AG04449 (cell line): Measurements from ENCODE around the gene HIBCH.
"Not testable (repeated sequence)": the region's sequence is repeated elsewhere in the genome, so short reads cannot be mapped to it uniquely, and the experiment has no call there.

Experiments
- CTCF ChIA-PET: fragments of 350-600 bp; formaldehyde crosslinking; extraction: SDS; loops from one replicate; lab custom pipeline; 2021; ENCODE audit warnings: antibody characterized with exemption; lab: Yijun Ruan, JAX
- POLR2A ChIA-PET: fragments of 400-600, 350-600 bp; formaldehyde crosslinking; extraction: SDS; loops from one replicate; lab custom pipeline; 2020; ENCODE audit warnings: antibody characterized with exemption, inconsistent platforms; lab: Yijun Ruan, JAX
- DNase-seq: peaks from one replicate; pipeline ENCODE4 v3.0.0-alpha.2; 2010; ENCODE audit warnings: low read depth, low spot score
- H3K4me3 ChIP-seq: 2 replicates; pipeline ENCODE4 v1.5.1; 2011; ENCODE audit warnings: low read depth, mild to moderate bottlenecking, control low read depth, low read length
- TF ChIP-seq, protein P1 (sequence below): IDR thresholded peaks from one replicate; pipeline ENCODE4 v1.5.1; 2011; ENCODE audit warnings: mild to moderate bottlenecking, moderate library complexity, low read length, control low read depth, inconsistent platforms; ENCODE audit not compliant: insufficient read depth; ENCODE audit errors: missing control alignments

The HIBCH gene

DNA sequence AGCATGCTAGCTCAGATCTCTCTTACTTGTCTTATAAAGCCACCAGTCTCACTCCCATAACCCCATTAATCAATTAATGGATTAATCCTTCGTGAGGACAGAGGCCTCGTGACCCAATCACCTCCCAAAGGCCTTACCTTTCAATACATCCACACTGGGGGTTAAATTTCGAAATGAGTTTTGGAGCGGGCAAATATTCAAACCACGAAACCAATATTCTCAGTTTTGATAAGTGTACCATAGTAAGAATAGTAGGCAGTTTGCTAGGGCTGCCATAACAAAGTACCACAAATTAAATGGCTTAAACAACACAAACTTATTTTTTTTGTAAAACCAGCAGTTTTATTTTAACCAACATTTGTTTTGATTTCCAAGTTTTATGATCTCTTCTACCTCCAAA, 15.2 kb downstream of the HIBCH start:
- POLR2A ChIA-PET = no interaction called here
- CTCF ChIA-PET = no interaction called here
- no peak overlapping the region for H3K4me3 ChIP-seq
- TF ChIP-seq, protein P1, sequence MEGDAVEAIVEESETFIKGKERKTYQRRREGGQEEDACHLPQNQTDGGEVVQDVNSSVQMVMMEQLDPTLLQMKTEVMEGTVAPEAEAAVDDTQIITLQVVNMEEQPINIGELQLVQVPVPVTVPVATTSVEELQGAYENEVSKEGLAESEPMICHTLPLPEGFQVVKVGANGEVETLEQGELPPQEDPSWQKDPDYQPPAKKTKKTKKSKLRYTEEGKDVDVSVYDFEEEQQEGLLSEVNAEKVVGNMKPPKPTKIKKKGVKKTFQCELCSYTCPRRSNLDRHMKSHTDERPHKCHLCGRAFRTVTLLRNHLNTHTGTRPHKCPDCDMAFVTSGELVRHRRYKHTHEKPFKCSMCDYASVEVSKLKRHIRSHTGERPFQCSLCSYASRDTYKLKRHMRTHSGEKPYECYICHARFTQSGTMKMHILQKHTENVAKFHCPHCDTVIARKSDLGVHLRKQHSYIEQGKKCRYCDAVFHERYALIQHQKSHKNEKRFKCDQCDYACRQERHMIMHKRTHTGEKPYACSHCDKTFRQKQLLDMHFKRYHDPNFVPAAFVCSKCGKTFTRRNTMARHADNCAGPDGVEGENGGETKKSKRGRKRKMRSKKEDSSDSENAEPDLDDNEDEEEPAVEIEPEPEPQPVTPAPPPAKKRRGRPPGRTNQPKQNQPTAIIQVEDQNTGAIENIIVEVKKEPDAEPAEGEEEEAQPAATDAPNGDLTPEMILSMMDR = no peak
- no peak for DNase-seq

DNA sequence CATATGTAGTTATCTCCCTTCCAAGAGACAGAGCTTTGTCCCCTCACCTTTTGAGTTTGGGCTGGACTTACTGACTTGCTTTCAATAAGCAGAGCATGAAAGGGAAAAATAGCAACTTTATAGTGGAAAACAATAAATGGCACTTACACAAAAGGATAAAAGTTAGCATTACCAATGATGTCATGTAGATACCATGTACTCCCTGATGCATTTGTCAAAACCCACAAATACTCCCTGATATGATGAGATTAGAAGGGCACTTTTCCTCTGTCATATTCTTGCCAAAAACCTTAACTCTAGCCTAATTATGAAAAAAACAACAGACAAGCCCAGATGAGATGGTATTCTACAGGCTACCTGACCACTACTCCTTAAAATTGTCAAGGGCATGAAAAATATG, 16.0 kb downstream of the HIBCH start:
- POLR2A ChIA-PET = no interaction called here
- no peak overlapping the region for H3K4me3 ChIP-seq
- CTCF ChIA-PET = interaction anchor here (0.9 kb wide), 1 partner anchor 11 kb away, joined by 3 read pairs; no protein-coding TSS in a partner anchor
- DNase-seq = no peak
- TF ChIP-seq, protein P1 = no peak

DNA sequence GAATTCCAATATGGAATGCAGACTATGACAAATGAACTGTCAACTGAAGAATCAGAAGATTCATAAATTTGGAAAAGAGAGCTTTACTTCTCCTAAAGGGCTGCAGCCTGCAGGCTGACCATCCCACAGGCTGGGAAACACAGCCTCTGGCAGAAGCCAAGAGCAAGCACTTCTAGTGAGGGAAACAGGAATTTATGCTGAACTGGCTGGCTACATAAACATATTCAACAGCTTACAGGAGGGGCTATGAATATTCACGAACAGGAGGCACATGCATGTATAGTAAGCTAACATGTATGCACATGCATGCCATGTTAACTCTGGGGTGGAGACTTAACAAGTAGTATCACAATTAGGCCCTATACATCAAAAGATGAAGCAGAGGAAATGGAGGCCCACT, 17.6 kb downstream of the HIBCH start:
- POLR2A ChIA-PET = no interaction called here
- TF ChIP-seq, protein P1 = no peak

DNA sequence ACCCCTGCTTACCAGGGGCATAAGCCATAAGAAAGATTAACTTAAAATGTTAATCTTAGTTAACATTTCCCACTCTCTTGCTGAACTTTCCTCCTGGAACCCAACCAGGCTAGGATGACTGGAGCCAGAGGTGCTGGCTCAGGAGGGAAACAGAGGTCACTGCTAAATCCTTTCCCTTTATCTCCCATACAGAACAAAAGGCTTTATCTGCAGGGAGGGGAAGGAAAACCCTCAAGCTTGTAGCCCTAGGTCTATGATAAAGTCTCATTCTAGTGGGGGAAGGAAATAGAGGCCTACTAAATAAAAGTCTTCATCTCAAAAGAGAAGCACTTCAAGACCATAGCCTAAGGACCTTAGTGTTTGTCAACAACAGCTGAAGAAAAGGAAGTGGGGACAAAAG, 18.6 kb downstream of the HIBCH start:
- ChIA-PET POLR2A (no interaction called here), CTCF (interaction anchor here (0.9 to 1.3 kb wide), 2 partner anchors 24 to 212 kb away, joined by 3 read pairs; no protein-coding TSS in a partner anchor)
- no peak overlapping the region for H3K4me3 ChIP-seq
- TF ChIP-seq, protein P1 = no peak
- DNase-seq = no peak

More for the DNA sequence above, 17.6 kb downstream of the HIBCH start:
- H3K4me3 ChIP-seq = no peak overlapping the region
- CTCF ChIA-PET = no interaction called here
- no peak for DNase-seq

DNA sequence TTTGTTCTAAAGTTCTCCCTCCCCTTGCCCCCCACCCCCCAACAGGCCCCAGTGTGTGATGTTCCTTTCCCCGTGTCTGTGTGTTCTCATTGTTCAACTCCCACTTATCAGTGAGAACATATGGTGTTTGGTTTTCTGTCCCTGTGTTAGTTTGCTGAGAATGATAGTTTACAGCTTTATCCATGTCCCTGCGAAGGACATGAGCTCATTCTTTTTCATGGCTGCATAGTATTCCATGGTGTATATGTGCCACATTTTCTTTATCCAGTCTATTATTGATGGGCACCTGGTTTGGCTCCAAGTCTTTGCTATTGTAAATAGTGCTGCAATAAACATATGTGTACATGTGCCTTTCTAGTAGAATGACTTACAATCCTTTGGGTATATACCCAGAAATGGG, 21.7 kb downstream of the HIBCH start:
- CTCF ChIA-PET, POLR2A ChIA-PET, H3K4me3 ChIP-seq, DNase-seq: not testable (repeated sequence)

DNA sequence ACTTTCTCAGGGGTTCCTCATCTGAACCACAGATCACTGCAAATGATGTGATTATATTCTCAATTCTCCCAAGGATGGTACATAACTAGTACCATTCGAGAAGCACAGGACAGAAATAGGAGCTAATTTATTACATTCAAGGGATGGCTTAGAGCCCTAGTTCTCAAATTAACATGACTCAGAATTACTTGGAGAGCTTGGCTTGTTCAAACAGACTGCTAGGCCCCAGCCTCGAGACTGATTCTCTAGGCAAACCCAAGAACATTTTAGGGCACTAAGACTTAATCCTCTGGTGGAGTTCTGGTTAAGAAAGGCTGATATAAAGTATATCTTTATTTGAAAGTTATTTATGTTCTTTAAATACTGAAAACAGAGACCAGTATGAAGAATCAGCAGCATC, 35.8 kb downstream of the HIBCH start:
- CTCF ChIA-PET = no interaction called here

More for the DNA sequence above, 35.8 kb downstream of the HIBCH start:
- DNase-seq = no peak
- no peak overlapping the region for H3K4me3 ChIP-seq
- TF ChIP-seq, protein P1 = no peak
- POLR2A ChIA-PET = no interaction called here
